CD4-positive, alpha-beta T cell treated with Interferon gamma for 1 hour (primary cell): Measurements from ENCODE around the gene HEMGN.

Source experiments
- DNase-seq: peaks from one replicate; pipeline ENCODE4 v3.0.0-alpha.2; 2020

Gene HEMGN

DNA sequence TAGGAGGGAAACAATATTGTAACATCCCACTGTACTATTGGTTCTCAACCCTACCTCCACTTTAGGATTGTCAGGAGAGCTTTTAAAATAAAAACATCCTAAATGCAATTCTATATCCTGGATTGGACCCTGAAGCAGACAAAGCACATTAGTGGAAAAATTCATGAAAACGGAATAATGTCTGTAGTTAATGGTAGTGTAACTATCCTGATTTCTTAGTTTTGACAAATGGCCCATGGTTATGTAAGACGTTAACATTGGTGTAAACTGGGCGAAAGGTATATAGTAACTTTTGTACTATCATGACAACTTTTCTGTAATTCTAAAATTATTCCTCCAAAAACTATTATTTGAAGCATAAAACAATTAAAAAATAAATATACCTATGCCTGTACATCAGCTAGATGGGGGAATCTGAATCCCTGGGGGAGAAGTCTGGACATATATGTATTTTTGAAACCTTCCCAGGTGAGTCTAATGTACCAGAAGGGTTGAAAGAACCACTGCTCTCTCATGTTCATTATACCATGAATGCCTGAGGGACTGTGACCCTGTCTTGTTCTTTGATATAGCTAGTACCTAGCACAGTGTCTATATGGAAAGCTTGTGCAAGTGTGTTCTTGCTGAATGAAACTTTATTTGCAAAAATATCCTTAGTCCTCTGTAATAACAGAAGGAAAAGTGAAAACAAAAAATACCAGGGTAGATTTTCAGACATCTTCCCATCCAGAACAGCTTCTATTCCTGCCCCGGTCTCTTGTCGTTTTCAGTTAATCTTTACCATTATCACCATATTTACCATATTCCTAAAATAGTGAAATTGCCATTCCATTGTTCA, 12.3 kb downstream of the HEMGN start:
- no peak for DNase-seq

DNA sequence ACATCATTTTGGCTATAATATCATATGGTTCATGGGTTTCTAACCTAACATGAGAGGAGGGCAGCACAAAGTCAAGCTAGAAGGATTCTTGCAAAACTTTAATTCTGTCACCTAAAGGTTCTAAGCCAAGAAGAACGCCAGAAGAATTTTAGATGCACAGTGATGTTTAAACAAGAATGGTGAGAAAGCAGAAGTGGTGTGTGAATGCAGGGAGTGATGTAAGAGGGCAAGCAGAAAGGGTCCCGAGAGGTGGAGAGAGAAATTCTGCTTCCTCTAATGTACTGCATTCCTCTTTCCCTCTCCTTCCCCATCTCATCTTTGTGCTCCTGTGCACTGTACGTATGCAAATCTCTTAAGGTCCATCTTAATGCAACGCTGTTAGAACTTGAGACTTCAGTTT, 13.6 kb downstream of the HEMGN start:
- DNase-seq, result no peak

DNA sequence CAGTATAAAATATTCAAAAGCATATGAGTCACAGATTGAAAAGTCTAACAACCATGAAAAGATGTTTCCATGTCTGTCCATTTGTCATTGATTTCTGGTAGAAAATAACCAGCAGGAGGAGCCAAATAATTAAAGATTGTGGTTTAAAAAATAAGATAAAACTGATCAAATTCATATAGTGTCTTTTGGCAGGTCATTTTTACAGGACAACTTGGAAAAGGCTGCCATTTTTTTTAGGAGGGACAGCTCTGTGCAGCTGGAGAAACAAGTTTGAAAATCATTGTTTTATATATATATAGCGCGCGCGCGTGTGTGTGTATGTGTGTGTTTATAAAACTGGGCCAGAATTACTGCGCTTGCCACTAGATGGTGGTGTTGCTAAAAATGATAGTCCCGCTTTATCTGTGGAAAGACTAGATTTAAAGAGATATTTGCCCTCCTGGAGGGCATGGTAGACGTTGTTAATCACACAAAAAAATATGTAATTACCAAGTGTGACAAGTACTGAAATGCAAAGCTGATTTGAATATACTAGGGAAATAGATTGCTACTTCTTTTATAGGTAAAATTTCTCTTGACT, 14.4 kb downstream of the HEMGN start:
- peak; percentile 67 for DNase-seq

DNA sequence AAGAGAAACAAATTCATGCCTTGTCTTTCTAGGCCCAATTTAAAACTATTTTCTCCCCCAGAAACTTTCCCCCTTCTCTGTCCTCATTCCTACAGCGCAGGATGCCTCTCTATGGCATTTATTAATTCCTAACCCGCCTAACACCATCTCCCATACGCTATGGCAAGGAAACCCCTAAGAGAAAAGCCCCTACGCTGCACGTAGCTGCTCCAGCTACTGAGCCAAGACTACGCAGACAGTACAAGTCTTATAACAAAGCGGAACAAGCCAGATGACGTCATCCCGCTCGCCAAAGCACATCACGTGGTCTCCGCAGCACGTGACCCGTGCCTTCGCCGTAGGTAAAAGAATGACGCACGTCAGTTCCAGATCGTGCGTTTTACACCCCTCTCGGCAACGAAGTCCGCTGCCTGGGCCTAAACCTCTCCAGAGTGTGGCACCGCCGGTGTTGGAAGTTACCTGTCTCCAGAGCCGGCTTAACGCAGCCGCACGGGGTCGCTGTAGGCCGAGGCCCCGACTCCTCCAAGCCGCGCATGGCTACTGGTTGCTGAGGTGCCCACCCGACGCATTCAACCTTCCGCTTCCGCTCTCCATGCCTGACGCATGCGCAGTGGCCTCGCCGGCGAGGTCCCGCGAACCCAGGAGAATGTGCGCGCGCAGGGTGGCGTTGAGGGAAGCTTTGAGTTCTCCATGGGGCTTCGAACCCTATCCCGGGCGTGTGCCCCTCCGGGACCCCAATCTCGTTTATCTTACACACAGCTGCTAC, 15.8 kb downstream of the HEMGN start, which contains the start of gene TRMO:
Gene TRMO (minus strand): TSS at position 542 of the 766 bp plus-strand sequence. CDS start 7 bp downstream, at position 535.
- DNase-seq, result peak; percentile 98

DNA sequence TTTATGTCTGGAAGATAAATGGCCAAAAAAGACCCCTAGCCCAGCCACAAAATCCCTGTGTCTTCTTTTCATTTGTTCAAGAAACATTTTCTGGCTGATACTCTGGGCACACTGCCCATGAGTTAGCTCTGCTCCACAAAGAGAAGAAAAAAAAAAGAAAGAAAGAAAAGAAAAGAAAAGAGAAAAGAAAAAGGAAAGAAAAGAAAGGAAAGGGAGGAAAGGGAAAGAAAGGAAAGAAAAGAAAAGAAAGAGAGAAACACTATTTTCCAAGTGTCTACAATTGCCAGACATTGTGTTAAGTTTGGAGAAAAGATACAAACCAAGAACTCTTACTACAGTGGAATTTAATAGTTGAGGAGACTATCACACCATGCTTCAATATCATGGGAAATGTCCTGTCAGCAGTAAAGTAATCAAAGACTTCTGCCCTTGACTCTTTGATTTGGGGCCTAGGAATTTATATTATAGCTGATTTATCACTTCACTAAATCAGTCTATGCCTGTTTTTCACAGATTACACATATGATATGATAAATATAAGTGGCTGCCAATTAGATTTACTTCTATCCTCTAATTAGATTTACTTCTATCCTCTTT, 18.7 kb downstream of the HEMGN start:
- DNase-seq, result no peak

DNA sequence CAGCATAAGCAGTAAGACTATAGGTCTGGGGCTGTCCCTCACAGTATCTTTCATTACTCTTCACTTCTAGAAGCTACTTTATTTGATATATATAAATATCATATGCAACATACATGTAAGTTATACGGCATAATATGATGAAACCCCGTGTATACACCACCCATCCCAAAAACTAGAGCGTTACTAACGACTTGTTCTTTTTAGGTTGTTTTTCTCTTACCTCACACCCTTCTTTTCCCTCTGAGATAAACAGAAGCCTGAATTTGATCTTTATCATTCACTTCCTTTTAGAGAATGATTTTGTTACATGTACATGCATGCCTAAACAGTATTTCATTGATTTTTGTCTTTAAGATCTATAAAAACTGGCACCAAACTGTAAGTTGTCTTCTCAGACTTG, 19.4 kb downstream of the HEMGN start:
- no peak for DNase-seq

DNA sequence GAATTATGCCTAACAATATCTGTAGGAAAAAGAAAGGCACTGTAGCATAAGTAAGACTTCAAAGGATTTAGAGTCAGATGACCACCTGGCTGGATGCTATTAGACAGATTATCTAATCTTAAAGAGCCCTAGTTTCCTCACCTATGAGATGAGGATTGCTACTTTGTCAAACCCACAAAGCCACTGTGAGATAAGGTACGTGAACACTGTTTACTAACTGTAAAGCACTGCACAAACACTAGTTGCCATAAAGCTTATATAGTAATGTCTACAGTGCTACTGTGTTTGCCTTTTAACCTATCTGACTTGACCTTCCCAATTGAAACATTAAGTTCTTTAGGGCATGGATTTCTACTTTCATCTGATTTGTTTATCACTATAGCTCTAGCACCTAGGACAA, 26.0 kb downstream of the HEMGN start:
- no peak for DNase-seq

DNA sequence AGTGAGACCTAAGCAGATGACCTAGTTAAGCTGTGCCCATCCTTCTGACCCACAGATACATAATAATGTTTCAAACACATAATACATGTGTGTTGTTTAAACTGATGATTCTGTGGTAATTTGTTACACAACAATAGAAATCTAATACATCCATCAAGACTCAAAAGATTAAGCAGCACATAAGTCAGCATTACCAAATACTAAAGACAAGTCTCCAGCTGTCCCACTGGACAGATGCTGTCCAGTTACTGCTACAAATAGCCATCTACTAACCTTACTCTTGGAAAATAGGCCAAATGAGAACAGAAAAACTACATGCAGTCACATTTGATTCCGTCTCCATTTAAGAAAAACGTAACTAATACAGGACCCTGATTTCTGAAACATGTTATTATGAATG, 26.4 kb downstream of the HEMGN start:
- no peak for DNase-seq

DNA sequence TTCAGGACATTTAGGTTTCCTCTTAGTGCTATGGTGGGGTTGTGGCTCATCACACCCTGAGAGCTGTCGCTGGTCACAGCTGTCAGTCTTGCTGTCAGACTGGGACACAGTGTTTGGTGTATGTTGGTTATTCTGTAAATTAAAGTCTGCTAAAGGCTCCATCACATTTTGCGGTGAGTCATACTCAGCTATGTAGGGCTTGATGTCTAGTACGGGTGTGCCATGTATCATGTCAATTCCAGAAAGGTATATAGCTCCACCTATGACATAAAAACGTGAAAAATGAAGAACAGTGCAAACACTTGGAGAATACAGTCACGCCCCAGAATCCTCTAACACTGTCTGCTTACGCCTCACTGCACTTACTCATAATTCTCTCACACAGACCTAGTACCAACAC, 27.6 kb downstream of the HEMGN start:
- no peak for DNase-seq

DNA sequence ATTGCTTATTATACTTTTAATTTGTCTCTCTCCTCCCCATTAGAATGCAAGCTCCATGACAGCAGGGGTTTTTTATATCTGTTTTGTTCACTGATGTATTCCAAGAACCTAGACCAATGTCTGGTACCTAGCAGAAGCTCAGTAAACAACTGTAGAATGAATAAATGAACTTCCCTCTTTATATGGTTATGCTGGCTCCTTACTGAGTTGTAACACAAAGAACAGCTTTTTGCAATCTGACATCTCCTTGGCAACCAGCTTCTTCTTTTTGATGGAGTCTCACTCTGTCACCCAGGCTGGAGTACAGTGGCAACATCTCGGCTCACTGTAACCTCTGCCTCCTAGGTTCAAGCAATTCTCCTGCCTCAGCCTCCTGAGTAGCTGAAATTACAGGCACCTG, 29.3 kb downstream of the HEMGN start:
- peak; percentile 16 for DNase-seq

DNA sequence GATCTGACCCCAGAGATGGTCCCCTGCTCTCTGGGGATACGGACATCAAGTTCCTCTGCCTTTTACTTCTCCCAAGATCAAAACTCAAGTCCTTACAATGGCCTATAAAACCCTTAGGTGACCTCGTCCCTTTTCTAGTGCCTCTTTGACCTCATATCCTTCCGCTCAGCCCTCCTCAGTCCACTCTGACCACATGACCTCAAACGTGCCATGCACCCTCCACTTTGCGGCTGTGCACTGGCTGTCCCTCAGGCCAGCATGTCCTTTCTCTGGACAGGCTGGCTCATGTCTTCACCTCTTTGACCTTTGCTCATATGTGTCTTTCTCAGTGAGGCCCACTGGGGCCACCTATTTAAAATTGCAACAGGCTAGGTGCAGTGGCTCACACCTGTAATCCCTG, 30.3 kb downstream of the HEMGN start:
- peak; percentile 6 for DNase-seq

DNA sequence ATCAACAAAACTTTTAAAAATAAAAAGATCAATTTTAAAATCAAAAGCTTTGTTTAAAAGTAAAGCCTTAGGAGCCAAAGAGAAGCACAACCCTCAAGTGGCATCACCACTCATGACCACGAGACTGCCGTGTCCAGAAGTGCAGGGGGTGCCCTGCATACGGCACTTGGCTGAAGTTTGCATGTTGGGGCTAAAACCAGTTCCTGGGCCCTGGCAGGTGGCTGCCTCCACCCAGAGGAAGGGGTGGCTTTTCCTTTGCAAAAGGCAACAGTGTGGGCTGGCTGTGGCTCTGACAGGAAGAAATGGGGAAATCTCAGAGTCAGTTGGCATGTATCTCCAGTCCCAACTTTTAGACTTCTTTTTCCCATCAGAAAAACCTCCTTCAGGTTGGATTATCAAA, 30.9 kb downstream of the HEMGN start:
- DNase-seq, result peak; percentile 16

DNA sequence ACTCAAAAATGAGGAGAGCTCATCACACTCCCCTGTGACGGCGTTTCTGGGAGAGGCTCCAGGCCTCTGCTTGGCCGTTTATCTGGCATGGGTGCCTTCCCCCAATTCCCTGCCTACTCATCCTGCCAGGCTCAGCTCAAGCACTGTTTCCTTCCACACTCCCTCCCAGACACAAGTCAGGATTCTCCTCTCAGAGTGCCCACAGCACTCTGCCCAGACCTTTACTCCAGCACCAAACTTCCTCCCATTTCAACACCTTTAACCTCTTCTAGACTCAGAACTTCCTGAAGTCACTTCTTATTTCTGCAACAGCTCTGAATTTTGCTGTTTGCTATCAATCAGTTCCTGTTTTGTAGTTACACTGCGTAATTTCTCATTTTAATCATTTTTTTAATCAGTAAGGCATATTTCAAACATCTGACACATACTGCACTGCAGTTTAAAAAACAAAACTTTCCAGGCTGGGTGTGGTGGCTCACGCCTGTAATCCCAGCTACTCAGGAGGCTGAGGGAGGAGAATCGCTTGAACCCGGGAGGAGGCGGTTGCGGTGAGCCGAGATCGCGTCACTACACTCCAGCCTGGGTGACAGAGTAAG, 31.6 kb downstream of the HEMGN start:
- peak; percentile 65 for DNase-seq

DNA sequence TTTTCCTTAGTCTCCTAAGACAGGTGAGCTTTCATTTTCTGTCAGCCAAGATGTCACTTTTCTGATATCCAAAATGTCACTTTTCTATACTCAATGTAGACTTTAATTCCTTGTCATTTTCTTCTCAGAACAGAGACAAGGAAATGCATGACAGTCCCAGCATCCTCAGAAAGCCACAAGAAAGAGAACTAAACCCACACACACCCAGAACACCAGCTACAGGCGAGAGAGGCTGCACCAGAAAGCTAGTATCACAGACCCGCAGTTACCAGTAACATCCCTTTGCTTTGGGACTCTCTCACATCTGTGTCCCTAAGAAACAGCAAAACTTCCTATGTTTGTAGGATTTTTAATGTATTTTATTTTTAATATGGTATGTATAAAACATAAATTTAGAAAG, 32.7 kb downstream of the HEMGN start:
- peak; percentile 57 for DNase-seq

DNA sequence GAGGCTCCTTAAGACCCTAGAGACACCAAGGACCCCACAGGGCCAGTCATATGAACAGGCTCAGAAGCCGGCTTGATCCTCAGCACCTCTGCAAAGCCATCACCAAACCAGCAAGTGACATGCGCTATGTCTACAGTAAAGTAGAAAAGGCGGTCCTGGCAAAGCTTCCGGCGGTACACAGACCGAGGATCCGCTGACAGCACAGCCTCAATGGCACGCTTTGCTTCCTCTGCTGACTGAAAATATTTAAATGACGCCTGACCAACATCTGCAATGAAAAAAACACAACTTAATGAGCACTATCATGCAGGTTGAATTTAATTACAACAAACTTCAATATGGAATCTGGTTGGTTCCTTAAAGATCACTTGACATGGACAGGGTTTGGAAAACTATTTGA, 33.2 kb downstream of the HEMGN start:
- peak; percentile 34 for DNase-seq

DNA sequence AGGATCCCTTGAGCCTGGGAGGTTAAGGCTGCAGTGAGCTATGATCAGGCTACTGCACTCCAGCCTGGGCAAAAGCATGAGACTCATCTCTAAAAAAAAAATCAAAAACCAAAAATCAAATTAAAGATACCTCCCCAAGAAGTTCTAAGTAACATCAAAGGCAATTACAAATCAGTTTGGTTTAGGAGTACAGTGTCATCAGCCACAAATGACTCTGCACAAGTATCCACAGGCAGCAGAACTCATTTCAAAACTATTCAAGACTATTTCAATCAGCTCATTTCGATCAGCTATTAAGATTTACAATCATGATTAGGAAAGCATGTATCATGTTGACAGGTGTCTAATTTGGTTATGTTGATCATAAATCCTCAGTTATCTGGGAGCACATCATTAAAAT, 34.8 kb downstream of the HEMGN start:
- no peak for DNase-seq

DNA sequence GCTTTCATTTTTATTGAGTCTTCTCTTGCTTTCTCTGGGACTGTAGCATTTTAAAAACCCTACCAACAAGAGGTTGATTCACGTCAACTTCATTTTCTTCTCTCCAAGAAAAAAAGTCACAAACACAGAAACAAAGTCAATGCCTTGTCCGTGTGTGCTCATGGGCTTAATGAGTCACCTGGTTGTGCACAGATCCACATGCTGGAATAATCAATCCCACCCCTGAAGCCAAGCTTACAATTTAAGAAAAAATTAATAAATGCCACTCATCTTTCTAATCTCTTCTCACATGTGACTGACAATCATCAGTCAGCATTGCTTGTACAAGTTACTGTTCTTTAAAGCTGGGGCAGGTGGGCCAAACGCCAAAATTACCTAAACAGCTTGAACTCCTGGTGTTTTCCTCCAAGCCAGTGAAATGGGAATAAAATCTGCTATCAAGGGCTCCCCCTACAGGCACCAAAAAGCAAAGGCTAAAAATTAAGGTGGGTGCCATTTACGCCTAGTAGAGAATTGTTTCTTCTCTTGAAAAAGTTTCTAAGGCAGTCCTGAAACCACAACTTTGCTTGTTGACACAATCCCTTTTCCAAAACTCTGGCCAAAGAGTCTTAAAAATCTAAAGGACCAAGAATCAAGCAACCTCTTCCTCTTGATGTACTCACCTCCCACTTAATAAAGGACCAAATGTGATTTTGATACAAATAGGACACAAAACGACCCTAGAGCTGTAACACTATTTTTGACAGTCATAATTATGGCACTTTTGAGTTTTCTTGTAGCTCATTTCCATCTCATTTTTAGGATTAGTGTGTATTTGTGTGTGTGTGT, 37.0 kb downstream of the HEMGN start:
- DNase-seq, result peak; percentile 9

DNA sequence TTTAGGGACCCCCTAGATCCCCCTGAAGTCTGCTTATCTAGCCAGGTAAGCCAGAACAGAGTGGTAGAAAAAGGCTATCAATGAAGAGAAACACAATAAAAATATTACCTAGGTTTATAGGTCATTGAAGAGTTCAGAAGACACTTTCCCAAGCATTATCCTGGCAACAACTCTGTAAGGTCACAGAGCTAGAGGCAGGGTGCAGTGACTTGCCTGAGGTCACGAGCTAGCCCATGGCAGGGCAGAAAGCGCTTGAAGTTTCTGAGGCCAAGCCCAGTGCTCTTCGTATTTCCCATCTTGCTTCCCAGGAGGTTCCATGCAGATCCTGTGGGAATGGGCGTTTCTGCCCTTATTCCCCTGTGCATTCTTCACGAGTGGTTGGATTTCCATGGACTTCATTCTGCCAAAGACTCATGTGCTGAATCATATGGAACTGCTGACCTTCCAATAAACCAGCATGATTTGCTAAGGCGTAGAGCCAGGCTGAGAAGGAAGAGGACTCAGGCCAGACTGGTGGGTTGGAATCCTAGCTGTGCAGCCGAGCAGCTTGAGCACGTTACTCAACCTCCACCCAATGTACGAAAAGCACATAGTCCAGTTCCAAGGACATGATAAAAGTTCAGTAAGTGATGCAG, 37.8 kb downstream of the HEMGN start:
- DNase-seq, result no peak

DNA sequence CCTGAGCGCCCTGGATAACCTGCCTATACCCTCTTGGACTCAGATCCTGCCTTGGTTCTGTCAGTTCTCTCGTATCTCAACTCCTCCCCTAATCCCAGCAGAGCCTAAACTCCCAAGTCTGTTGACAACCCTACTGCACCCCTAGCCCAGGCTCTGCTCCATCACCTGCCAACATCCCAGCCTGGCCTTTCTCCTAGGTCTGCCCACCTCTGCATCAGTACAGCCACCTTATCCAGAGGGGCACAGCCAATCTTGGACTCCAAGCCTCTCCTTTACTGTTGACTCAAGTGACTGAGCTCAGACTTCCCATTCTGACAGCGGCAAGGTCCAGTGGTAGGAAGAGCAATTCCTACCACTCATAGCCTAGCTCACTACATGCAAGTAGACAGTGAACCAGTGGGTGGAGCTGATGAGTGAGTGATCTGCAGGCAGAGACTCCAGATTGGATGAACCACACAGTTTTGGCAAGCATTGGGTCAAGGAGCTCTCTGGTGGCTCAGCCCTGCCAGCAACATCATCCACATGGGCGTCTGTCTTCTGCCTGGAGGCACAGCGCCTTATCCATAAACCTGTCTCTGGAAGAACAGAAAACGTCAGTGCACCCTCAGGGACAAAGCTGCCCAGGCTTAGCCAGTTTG, 42.2 kb downstream of the HEMGN start:
- DNase-seq, result peak; percentile 13

DNA sequence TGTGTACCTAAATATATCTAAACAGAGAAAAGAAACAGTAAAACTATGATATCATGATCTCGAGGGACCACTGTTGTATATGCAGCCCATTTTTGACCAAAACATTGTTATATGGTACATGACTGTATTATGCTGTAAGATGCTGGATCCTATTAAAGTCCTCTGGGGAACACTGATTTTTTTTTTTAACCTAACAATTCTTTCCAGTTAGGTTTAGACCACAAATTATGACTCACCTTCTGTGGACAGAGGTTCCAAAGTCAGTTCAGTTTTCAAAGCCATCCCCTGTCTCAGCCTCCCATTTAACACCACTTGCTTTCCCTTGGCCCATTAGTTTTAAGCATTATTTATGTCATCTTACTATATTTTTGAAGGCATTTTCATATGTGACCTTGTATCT, 42.8 kb downstream of the HEMGN start:
- no peak for DNase-seq

DNA sequence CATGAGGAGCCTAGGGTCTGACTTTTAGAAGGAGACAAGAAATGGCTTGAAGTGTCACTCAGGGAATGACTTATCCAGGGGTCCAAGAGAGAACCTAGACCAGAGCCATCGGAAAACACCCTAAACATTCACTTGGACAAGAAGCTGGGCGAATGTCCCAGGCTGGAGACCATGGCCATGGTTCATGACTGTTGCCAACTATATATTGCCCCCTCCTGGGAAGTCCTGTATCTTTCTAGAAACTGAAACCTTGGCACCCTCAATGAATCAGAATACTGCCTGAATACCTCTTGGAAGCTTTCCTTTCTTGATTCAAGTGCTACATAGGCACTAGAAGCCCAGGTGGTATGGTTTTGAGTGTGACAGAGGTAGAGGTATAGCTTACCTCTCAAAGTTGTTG, 45.6 kb downstream of the HEMGN start:
- DNase-seq, result no peak
